K562 (cell line): ENCODE measurements around the gene ZNRD2. TPM values are rescaled to one million over a fixed set of nuclear protein-coding genes. Genes with fewer than 3 reads are reported as not detected.
A peak's percentile ranks its signal among the peaks of the same experiment; 100 is the strongest.

Experiments
- ATAC-seq: fragments of 200-7000 bp; cut with Tn5 transposase; 3 replicates; pipeline ENCODE4 v1.9.1; 2020; ENCODE audit warnings: moderate library complexity
- BruUV-seq: library from RNA; stranded (reverse); fragments of 400-500 nt; replicated peaks from 2 replicates; lab custom pipeline; 2021; lab: Mats Ljungman, UMichigan
- CTCF ChIA-PET: fragments of 300-600 bp; formaldehyde crosslinking; extraction: SDS; loops from one replicate; lab custom pipeline; 2021; ENCODE audit warnings: low intra/inter-chr PET ratio; lab: Yijun Ruan, JAX
- POLR2A ChIA-PET: fragments of 300-600, 350-650 bp; sonication (Branson Sonifier 250); formaldehyde crosslinking; extraction: SDS; loops from one replicate; lab custom pipeline; 2021; ENCODE audit warnings: antibody characterized with exemption, inconsistent platforms; lab: Yijun Ruan, JAX
- DNase-seq, 4 experiments: peaks; one replicate each; pipeline versions ENCODE4 v3.0.0 to v3.0.0-alpha.2; 2011 to 2018; ENCODE audit warnings: low spot score in 3 of 4, mixed read lengths in 3 of 4; ENCODE audit errors: extremely low read depth in 1 of 4
- FAIRE-seq: peaks from 2 replicates; lab custom pipeline; 2011; peaks lifted over from hg19 to GRCh38; lab: Jason Lieb, UNC
- H2AFZ ChIP-seq: 2 replicates; pipeline ENCODE4 v1.6.0; 2011; ENCODE audit warnings: low read depth, low read length, control low read depth, inconsistent platforms
- H3K27ac ChIP-seq: fragments of 200-600 bp; 3 replicates; pipeline ENCODE4 v1.8.0; 2011; ENCODE audit warnings: low read depth, mild to moderate bottlenecking, control low read depth, inconsistent platforms, low read length, moderate library complexity, mixed read lengths; ENCODE audit errors: extremely low read depth
- H3K27me3 ChIP-seq, 2 experiments: fragments of 300-600 bp in 1 of 2; 2 replicates in 1 of 2; 3 replicates in 1 of 2; pipeline versions ENCODE4 v1.6.0 to v1.8.0; 2011; ENCODE audit warnings: inconsistent platforms in 2 of 2, low read length in 2 of 2, mild to moderate bottlenecking in 1 of 2, mixed read lengths in 1 of 2, moderate library complexity in 1 of 2; ENCODE audit not compliant: control insufficient read depth in 2 of 2, insufficient read depth in 2 of 2
- H3K36me3 ChIP-seq: fragments of 300-600 bp; 3 replicates; pipeline ENCODE4 v1.8.0; 2011; ENCODE audit warnings: mild to moderate bottlenecking, low read length, inconsistent platforms; ENCODE audit not compliant: control insufficient read depth, insufficient read depth
- H3K4me1 ChIP-seq, 2 experiments: fragments of 200-600 bp in 1 of 2; replicated peaks in 1 of 2; 2 replicates in 1 of 2; 3 replicates in 1 of 2; pipeline versions ENCODE4 v1.5.1 to v1.8.0; 2011; ENCODE audit warnings: inconsistent platforms in 2 of 2, low read length in 2 of 2, mild to moderate bottlenecking in 1 of 2, mixed read lengths in 1 of 2, moderate library complexity in 1 of 2; ENCODE audit not compliant: control insufficient read depth in 2 of 2, insufficient read depth in 2 of 2
- H3K4me2 ChIP-seq: 2 replicates; pipeline ENCODE4 v1.6.1; 2011; ENCODE audit warnings: low read length, control low read depth, inconsistent platforms, mixed read lengths; ENCODE audit not compliant: insufficient read depth
- H3K4me3 ChIP-seq: fragments of 200-600 bp; sonication (generic), shearing (Covaris generic); 2 replicates; pipeline ENCODE4 v1.5.1; 2016; ENCODE audit warnings: control low read depth, inconsistent platforms
- H3K79me2 ChIP-seq: fragments of 200-600 bp; 3 replicates; pipeline ENCODE4 v1.8.0; 2011; ENCODE audit warnings: low read length, inconsistent platforms; ENCODE audit not compliant: control insufficient read depth, insufficient read depth
- H3K9ac ChIP-seq, 2 experiments: 2 replicates each; pipeline versions ENCODE4 v1.6.0 to v1.6.1; 2011; ENCODE audit warnings: low read depth in 2 of 2, low read length in 2 of 2, control low read depth in 1 of 2, inconsistent platforms in 1 of 2, mild to moderate bottlenecking in 1 of 2, mixed read lengths in 1 of 2; ENCODE audit not compliant: insufficient read depth in 1 of 2
- H3K9me1 ChIP-seq: one replicate; pipeline ENCODE4 v1.6.0; 2011; ENCODE audit warnings: inconsistent platforms, mild to moderate bottlenecking, low read length, moderate library complexity; ENCODE audit not compliant: control insufficient read depth, insufficient read depth
- H3K9me3 ChIP-seq: replicated peaks from 2 replicates; pipeline ENCODE4 v1.5.1; 2011; ENCODE audit warnings: low read depth, low read length, inconsistent platforms; ENCODE audit not compliant: control insufficient read depth, insufficient read depth
- H4K20me1 ChIP-seq: replicated peaks from 2 replicates; pipeline ENCODE4 v1.6.1; 2011; ENCODE audit warnings: low read length, inconsistent platforms, mixed read lengths; ENCODE audit not compliant: control insufficient read depth, insufficient read depth
- ERF ChIP-seq: fragments of 450-650 bp; formaldehyde crosslinking; IDR thresholded peaks from 2 replicates; pipeline ENCODE4 v1.4.0; 2020; ENCODE audit warnings: mild to moderate bottlenecking, mixed read lengths
- MEF2A ChIP-seq: IDR thresholded peaks from 2 replicates; pipeline ENCODE4 v1.6.1; 2011; ENCODE audit warnings: low read depth, mild to moderate bottlenecking, low read length, moderate library complexity; ENCODE audit not compliant: control insufficient read depth
- TCF7 ChIP-seq: sonication (generic); IDR thresholded peaks from 2 replicates; pipeline ENCODE4 v1.6.1; 2016; ENCODE audit warnings: antibody characterized with exemption, borderline replicate concordance
- ZNF431 ChIP-seq: sonication (generic); formaldehyde crosslinking; IDR thresholded peaks from 2 replicates; pipeline ENCODE4 v1.8.0; 2022; ENCODE audit warnings: mild to moderate bottlenecking, missing genetic modification reagents
- WGBS: fragments of 100-300 bp; shearing (Covaris generic); methylation state at CpG from one replicate; pipeline ENCODE4 v1.1.6; 2016; ENCODE audit warnings: low coverage, mixed read lengths; ENCODE audit not compliant: insufficient coverage; ENCODE audit errors: missing lambda C conversion rate; 5-methylcytosine and 5-hydroxymethylcytosine counted together
- in situ Hi-C: fragments of 300-500 bp; cut with MboI; formaldehyde crosslinking; loops from 4 replicates; pipeline ENCODE4 v1.15.0; 2018; ENCODE audit warnings: inconsistent platforms, mixed read lengths
- intact Hi-C: fragments of 100-400 bp; cut with micrococcal nuclease; formaldehyde crosslinking; loops from 2 replicates; pipeline ENCODE4 v1.14.2; 2022
- polyA plus RNA-seq, 8 experiments: library from polyadenylated mRNA; depleted of rRNA in 4 of 8; stranded (reverse) in 5 of 8; unstranded in 3 of 8; fragments of >200 nt; fragmentation: Nextera tagmentation in 2 of 8; fragmentation: Illumina TruSeq in 1 of 8; extraction: Ambion mirVana in 2 of 8; extraction: Trizol in 1 of 8; gene quantifications; 2 replicates each; pipeline versions ENCODE4 v1.2.1 to v1.2.3, GENCODE V29; 2011 to 2014; ENCODE audit warnings: inconsistent platforms in 1 of 8, missing spikeins in 1 of 8
- total RNA-seq, 7 experiments: library from RNA; depleted of rRNA in 6 of 7; stranded (reverse); fragments of >200 nt in 6 of 7; fragmentation: Illumina TruSeq in 2 of 7; extraction: Trizol in 2 of 7; gene quantifications; 2 replicates each; pipeline versions ENCODE4 v1.2.1 to v1.2.3, GENCODE V29; 2011 to 2021; ENCODE audit warnings: low replicate concordance in 1 of 7
- TF ChIP-seq, protein P1 (sequence below): fragments of 250-450 bp; sonication (Bioruptor Pico); IDR thresholded peaks from 2 replicates; pipeline ENCODE4 v1.8.0; 2022; ENCODE audit warnings: moderate library complexity, mild to moderate bottlenecking, inconsistent platforms
- TF ChIP-seq, protein P2 (sequence below): fragments of 250-450 bp; sonication (Bioruptor Pico); IDR thresholded peaks from 2 replicates; pipeline ENCODE4 v1.8.0; 2022; ENCODE audit warnings: inconsistent platforms, mild to moderate bottlenecking, moderate library complexity, borderline replicate concordance
- TF ChIP-seq, protein P3 (sequence below): fragments of 250-450 bp; sonication (Bioruptor Pico); IDR thresholded peaks from 2 replicates; pipeline ENCODE4 v1.8.0; 2021; ENCODE audit warnings: moderate library complexity, mild to moderate bottlenecking, inconsistent platforms
- TF ChIP-seq, protein P4 (sequence below): fragments of 250-450 bp; sonication (Bioruptor Pico); IDR thresholded peaks from 2 replicates; pipeline ENCODE4 v1.4.0; 2020; ENCODE audit warnings: borderline replicate concordance
- TF ChIP-seq, protein P5 (sequence below): fragments of 450-650 bp; IDR thresholded peaks from 2 replicates; pipeline ENCODE4 v1.6.1; 2017; ENCODE audit warnings: mild to moderate bottlenecking, moderate library complexity

ZNRD2 gene
- total and polyA plus RNA-seq, 9 of the 15 experiments (the other 6 are each of a cell fraction or from before 2014, with no cell fraction given) = 13.4 to 129 (median 60.4) TPM

DNA sequence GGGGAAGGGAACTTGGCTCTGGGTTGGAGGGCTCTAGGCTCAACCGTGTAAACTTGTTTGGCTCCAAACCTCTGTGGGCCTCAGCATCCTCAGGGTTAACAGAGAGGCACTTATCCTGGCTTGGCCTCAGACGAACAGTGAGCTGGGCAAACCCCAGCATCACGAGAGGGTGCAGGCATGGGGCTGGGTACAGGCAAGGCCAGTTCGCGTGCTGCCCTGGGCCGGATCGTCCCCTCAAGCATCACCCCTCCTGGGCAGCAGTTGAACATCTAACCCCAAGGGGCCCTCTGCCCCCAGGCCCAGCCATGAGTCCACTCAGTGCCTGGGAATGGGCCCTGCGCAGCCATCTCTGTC lies 7.5 kb downstream of the ZNRD2 start:
- peak overlapping the region; percentile 84; the same call in 1 of the 3 replicates for H3K27ac ChIP-seq
- peak overlapping the region; percentile 90 for H3K4me2 ChIP-seq
- no peak for TF ChIP-seq ERF
- TF ChIP-seq, protein P1, sequence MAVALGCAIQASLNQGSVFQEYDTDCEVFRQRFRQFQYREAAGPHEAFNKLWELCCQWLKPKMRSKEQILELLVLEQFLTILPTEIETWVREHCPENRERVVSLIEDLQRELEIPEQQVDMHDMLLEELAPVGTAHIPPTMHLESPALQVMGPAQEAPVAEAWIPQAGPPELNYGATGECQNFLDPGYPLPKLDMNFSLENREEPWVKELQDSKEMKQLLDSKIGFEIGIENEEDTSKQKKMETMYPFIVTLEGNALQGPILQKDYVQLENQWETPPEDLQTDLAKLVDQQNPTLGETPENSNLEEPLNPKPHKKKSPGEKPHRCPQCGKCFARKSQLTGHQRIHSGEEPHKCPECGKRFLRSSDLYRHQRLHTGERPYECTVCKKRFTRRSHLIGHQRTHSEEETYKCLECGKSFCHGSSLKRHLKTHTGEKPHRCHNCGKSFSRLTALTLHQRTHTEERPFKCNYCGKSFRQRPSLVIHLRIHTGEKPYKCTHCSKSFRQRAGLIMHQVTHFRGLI = no peak
- no peaks in the 10 kb centered on the region for H4K20me1 ChIP-seq
- no TSS peak for BruUV-seq
- in situ Hi-C loops = no loop called here
- intact Hi-C loops = no loop called here
- H2AFZ ChIP-seq = no peak overlapping the region
- no peaks in the 10 kb centered on the region for H3K9me3 ChIP-seq
- peaks cover 5% of the 10 kb centered on the region for H3K9me1 ChIP-seq
- ChIA-PET POLR2A (interaction anchor here (1.0 to 1.7 kb wide), 4 partner anchors 9 to 79 kb away, joined by 3 to 6 read pairs (median 4); partner anchors contain the start of gene MALAT1), CTCF (no interaction called here)
- peaks cover 46 to 90% of the 10 kb centered on the region in 2 experiments for H3K4me1 ChIP-seq
- FAIRE-seq (no peak), DNase-seq (no peak), ATAC-seq (no peak)
- peaks cover 43% of the 10 kb centered on the region for H3K79me2 ChIP-seq
- no peaks in the 10 kb centered on the region; a peak in 1 of 5 replicates for H3K27me3 ChIP-seq
- H3K9ac ChIP-seq = peak overlapping the region; percentile 76 to 95; a peak in 3 of 4 replicates
- WGBS = 77% methylated on average over 7 of the region's 8 CpGs
- no peak overlapping the region; the same call in 1 of the 2 replicates for H3K4me3 ChIP-seq
- H3K36me3 ChIP-seq = peaks cover 57% of the 10 kb centered on the region; the same call in 2 of the 3 replicates

DNA sequence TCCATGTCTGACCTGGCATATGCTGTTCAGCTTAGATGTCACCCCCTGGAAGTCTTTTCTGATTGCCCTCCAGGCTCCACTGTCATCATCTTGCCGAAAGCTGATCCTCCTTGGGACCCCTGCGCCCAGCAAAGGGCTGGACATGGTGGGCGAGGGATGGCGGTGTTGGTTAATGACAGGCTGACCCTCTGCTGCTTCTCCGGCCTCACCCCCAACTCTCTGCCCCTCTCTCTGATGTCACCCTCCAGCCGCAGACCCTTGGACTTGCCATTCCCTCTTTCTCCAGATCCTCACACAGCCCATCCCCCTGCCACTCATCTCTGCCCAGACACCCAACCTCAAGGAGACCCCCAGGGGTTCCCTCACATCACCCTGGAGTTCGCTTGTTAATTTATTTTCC lies 7.9 kb downstream of the ZNRD2 start:
- no peak overlapping the region; the same call in 2 of the 3 replicates for H3K27ac ChIP-seq

More for the DNA sequence above, 7.9 kb downstream of the ZNRD2 start:
- H2AFZ ChIP-seq = no peak overlapping the region
- POLR2A ChIA-PET = interaction anchor here (1.0 to 1.7 kb wide), 2 partner anchors 8 to 78 kb away, joined by 4 to 6 read pairs; no protein-coding TSS in a partner anchor
- H3K4me2 ChIP-seq = peak overlapping the region; percentile 90
- in situ Hi-C loops = no loop called here
- peaks cover 43 to 86% of the 10 kb centered on the region in 2 experiments for H3K4me1 ChIP-seq
- H3K4me3 ChIP-seq = no peak overlapping the region
- FAIRE-seq (peak; percentile 26), DNase-seq (no peak), ATAC-seq (no peak)
- H3K79me2 ChIP-seq = peaks cover 39% of the 10 kb centered on the region
- intact Hi-C loops = no loop called here
- H3K9me3 ChIP-seq = no peaks in the 10 kb centered on the region
- no TSS peak for BruUV-seq
- peaks cover 56% of the 10 kb centered on the region; the same call in 2 of the 3 replicates for H3K36me3 ChIP-seq
- 69% methylated on average over 7 of the region's 7 CpGs for WGBS
- peaks cover 5% of the 10 kb centered on the region for H3K9me1 ChIP-seq
- CTCF ChIA-PET = no interaction called here
- no peaks in the 10 kb centered on the region; a peak in 1 of 5 replicates for H3K27me3 ChIP-seq
- TF ChIP-seq, protein P2, sequence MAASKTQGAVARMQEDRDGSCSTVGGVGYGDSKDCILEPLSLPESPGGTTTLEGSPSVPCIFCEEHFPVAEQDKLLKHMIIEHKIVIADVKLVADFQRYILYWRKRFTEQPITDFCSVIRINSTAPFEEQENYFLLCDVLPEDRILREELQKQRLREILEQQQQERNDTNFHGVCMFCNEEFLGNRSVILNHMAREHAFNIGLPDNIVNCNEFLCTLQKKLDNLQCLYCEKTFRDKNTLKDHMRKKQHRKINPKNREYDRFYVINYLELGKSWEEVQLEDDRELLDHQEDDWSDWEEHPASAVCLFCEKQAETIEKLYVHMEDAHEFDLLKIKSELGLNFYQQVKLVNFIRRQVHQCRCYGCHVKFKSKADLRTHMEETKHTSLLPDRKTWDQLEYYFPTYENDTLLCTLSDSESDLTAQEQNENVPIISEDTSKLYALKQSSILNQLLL (CRISPR knock-in tag) = no peak
- no peak for TF ChIP-seq MEF2A
- no peak for TF ChIP-seq ZNF431
- TF ChIP-seq, protein P3, sequence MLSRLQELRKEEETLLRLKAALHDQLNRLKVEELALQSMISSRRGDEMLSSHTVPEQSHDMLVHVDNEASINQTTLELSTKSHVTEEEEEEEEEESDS = no peak
- TF ChIP-seq TCF7 = no peak
- TF ChIP-seq, protein P4, sequence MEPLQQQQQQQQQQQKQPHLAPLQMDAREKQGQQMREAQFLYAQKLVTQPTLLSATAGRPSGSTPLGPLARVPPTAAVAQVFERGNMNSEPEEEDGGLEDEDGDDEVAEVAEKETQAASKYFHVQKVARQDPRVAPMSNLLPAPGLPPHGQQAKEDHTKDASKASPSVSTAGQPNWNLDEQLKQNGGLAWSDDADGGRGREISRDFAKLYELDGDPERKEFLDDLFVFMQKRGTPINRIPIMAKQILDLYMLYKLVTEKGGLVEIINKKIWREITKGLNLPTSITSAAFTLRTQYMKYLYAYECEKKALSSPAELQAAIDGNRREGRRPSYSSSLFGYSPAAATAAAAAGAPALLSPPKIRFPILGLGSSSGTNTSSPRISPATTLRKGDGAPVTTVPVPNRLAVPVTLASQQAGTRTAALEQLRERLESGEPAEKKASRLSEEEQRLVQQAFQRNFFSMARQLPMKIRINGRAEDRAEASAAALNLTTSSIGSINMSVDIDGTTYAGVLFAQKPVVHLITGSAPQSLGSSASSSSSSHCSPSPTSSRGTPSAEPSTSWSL (CRISPR knock-in tag) = no peak
- TF ChIP-seq, protein P5, sequence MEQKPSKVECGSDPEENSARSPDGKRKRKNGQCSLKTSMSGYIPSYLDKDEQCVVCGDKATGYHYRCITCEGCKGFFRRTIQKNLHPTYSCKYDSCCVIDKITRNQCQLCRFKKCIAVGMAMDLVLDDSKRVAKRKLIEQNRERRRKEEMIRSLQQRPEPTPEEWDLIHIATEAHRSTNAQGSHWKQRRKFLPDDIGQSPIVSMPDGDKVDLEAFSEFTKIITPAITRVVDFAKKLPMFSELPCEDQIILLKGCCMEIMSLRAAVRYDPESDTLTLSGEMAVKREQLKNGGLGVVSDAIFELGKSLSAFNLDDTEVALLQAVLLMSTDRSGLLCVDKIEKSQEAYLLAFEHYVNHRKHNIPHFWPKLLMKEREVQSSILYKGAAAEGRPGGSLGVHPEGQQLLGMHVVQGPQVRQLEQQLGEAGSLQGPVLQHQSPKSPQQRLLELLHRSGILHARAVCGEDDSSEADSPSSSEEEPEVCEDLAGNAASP = no peak
- H3K9ac ChIP-seq = peak overlapping the region; percentile 76 to 95; a peak in 3 of 4 replicates
- H4K20me1 ChIP-seq = no peaks in the 10 kb centered on the region
